Heart left ventricle (tissue), 13 donors: Measurements from ENCODE around the gene KRTAP5-3.

ENCODE experiments used
- POLR2A ChIP-seq, 2 donors: fragments of 450-650 bp; IDR thresholded peaks; one replicate each; pipeline ENCODE4 v1.6.1; 2017; ENCODE audit warnings: antibody characterized with exemption in 2 of 2, mild to moderate bottlenecking in 2 of 2, moderate library complexity in 2 of 2
- TF ChIP-seq, protein P1 (sequence below), 12 donors: fragments of 200-600 bp; sonication (generic) in 4 of 12; IDR thresholded peaks; one replicate each; pipeline versions ENCODE4 v1.5.0 to v1.8.0; 2018 to 2022; ENCODE audit warnings: antibody characterized with exemption in 12 of 12, mild to moderate bottlenecking in 5 of 12
- donor health status: ischemic (EF 13 %, LVEDD 7.1; RV severe dilation, severe dysfunction).
- donor health status: DM: no; HTN: yes; CAD: no.
- donor health status: DM: no; HTN: no; CAD: no.
- donor health status: ischemic (EF 25% LVEDD 6.9; RV normal size, moderate dysfunction).
- donor health status: ischemic (EF 25% LVEDD 5.7; RV mildly dilated, moderate dysfunction).
- donor health status: ischemic (EF 35%, LVEDD 5.7; RV mildly dilated, moderate dysfunction).
- donor health status: nonischemic (EF 11% LVEDD 7.7; RV severe dilation, severe dysfunction).
- donor health status: DM: yes; HTN: yes; CAD: no.
- donor health status: PGD.
- donor health status: ischemic (EF 29% LVEDD 5.4; RV normal size, mild dysfunction).
- donor health status: nonischemic (EF 23%, LVEDD 6.1; RV moderate dilation, normal function).

DNA sequence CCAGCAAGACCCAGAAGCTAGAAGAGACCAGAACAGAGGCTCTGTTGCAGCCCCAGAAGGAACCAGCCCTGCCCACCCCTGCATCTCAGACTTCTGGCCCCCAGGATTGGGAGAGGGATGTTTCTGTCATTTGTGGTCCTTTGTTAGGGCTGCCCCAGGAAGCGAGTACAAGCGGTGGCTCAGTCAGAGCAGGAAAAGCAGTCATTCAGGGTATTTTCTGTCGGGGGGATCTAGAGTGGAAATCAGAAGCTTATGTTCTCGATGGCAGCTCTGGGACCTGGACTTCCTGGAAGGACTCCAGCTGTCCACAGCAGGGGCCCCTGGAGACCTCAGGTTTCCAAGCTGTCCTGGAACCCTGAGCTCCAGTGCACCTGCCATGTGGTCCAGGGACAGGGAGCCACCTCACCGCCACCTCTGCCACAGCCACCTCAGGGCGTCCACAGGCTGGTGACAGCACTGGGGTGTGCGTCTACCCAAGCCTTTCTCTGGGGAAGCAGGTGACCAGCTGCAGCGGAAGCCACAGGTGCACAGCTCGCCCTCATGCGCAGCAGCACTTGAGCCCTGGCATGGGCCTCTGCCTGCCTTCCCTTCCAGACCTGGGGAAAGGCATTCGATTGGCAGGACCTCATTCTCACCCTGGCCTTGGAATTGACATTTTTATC lies 23.9 kb upstream of the KRTAP5-3 start:
- TF ChIP-seq, protein P1, sequence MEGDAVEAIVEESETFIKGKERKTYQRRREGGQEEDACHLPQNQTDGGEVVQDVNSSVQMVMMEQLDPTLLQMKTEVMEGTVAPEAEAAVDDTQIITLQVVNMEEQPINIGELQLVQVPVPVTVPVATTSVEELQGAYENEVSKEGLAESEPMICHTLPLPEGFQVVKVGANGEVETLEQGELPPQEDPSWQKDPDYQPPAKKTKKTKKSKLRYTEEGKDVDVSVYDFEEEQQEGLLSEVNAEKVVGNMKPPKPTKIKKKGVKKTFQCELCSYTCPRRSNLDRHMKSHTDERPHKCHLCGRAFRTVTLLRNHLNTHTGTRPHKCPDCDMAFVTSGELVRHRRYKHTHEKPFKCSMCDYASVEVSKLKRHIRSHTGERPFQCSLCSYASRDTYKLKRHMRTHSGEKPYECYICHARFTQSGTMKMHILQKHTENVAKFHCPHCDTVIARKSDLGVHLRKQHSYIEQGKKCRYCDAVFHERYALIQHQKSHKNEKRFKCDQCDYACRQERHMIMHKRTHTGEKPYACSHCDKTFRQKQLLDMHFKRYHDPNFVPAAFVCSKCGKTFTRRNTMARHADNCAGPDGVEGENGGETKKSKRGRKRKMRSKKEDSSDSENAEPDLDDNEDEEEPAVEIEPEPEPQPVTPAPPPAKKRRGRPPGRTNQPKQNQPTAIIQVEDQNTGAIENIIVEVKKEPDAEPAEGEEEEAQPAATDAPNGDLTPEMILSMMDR (IDR thresholded peaks at IDR 0.05): no peak
- no peak for TF ChIP-seq POLR2A (IDR thresholded peaks at IDR 0.05)
